ENCODE measurements around the gene GNG12. TPM values are rescaled to one million over a fixed set of nuclear protein-coding genes. Genes with fewer than 3 reads are reported as not detected.

GNG12 gene
- total RNA-seq (10 to 100 TPM; 28.1 to 46.0 TPM), polyA plus RNA-seq (ENCODE audit: insufficient read depth, low read depth, low replicate concordance) (39.3 TPM)
- long read RNA-seq, donor 1, full-length matches to known transcripts, result 39 of 39 reads
- long read RNA-seq, donor 1, partial matches to known transcripts, result 0 of 39 reads
- long read RNA-seq, donor 1, other reads (novel, unspliced or antisense), result 0 of 39 reads
- long read RNA-seq, donor 2, full-length matches to known transcripts, result 28 of 45 reads
- long read RNA-seq, donor 2, partial matches to known transcripts, result 17 of 45 reads
- long read RNA-seq, donor 2, other reads (novel, unspliced or antisense), result 0 of 45 reads

DNA sequence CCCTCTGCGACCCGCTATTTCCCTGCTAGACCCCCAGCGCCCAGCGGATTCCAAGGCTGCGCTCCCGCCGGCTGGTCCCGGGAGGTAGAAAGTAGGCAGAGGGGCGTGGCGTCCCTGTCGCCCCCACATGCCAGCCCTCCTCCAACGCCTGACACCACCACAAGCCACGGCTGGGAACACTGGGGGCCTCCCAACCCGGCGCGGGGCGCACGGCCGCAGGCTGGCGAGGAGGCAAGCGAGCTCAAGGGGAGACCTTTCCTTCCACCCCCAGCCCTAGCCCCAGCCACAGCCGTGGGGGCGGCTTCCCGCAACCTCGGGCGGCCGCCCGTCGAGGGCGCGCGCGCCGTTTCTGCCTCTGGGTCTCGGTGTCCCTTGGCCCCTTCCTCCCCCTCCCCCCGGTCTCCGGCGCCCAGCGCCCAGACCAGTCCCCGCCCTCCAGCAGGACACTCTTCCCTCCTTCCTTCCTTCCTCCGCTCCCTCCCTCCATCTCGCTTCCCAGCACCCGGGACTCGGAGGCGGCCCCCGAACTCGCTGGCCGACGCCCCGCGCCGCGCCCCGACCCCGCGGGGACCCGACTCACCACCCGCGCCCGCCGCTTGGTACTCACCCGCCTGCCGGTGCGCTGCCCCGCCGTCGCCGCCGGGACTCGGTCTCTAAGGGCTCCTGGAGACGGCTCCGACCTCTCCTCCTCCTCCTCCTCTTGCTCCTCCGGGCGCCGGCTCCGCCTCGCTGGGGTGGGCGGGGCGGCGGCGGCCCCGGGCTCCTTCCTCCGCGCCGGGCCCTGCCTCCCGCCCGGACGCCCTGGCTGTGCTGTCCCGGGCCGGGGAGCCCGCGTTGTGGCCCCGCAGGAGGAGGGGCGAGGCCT is at the start of gene GNG12:
GNG12 (minus strand) TSS at position 731 of the 865 bp plus-strand sequence. CDS start 125,781 bp downstream, outside the sequence.
- peak; percentile 82 for DNase-seq
- 1 to 2% methylated on average over 47 to 85 of the region's 94 CpGs for WGBS, 2 donors
- H3K4me3 ChIP-seq, result peak within 1 kb of the TSS; percentile 82 to 85
- intact Hi-C loops (cut with DNase I; ENCODE audit: low total_unique reads), result loop anchor here (10.0 kb wide), 1 partner anchor 58 kb away; no protein-coding TSS in a partner anchor
- H3K27ac ChIP-seq, result peak within 1 kb of the TSS; percentile 85 to 94
- H3K9me3 ChIP-seq, result no peaks in the 10 kb centered on the region
- H3K27me3 ChIP-seq, result no peaks in the 10 kb centered on the region
- H3K4me1 ChIP-seq, result peaks cover 14% of the 10 kb centered on the region
- TF ChIP-seq, protein P1, sequence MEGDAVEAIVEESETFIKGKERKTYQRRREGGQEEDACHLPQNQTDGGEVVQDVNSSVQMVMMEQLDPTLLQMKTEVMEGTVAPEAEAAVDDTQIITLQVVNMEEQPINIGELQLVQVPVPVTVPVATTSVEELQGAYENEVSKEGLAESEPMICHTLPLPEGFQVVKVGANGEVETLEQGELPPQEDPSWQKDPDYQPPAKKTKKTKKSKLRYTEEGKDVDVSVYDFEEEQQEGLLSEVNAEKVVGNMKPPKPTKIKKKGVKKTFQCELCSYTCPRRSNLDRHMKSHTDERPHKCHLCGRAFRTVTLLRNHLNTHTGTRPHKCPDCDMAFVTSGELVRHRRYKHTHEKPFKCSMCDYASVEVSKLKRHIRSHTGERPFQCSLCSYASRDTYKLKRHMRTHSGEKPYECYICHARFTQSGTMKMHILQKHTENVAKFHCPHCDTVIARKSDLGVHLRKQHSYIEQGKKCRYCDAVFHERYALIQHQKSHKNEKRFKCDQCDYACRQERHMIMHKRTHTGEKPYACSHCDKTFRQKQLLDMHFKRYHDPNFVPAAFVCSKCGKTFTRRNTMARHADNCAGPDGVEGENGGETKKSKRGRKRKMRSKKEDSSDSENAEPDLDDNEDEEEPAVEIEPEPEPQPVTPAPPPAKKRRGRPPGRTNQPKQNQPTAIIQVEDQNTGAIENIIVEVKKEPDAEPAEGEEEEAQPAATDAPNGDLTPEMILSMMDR (IDR thresholded peaks at IDR 0.05), result no peak
- TF ChIP-seq POLR2A (IDR thresholded peaks at IDR 0.05), result no peak
- H3K36me3 ChIP-seq (ENCODE audit: low read depth, missing control alignments), result no peaks in the 10 kb centered on the region

DNA sequence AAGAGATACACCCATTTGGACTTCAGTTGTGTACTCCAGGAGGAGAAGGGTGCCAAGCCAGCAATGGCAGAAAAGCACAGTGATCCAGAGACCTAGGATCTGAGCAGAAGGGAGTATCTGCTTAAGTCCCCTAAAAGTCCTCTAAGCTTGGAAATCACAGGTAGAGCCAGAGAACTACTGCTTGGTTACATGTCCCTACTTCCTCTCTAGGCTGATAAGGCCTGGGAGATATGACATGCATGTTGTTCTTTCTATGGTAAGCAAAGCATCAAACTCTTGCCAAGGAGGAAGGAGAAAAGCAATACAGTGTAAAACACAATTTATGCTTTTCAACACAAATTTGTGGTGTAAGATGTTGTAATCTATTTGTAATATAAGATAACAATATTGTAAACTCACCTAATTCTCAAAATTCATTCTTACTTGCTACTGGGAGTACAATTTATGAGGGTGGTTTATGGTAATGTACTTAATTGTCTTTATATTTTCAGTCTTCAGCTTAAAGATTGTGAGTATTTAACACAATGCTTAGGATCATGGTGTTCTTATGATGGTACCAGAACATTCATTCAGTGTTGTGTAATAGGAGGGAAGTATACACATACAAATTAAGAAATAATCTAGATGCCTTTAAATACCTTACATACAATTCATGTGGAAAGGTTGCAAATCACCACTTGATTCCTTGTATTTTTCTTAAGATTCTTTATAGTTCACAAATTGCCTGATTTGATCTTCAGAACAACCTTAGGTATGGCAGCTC is 49.1 kb upstream of the GNG12 start:
- Histone ChIP-seq H3K9me3 (no peaks in the 10 kb centered on the region), H3K4me1 (no peaks in the 10 kb centered on the region), H3K27me3 (no peaks in the 10 kb centered on the region), H3K4me3 (no peak overlapping the region), H3K27ac (no peak overlapping the region), H3K36me3 (ENCODE audit: low read depth, missing control alignments) (no peaks in the 10 kb centered on the region)
- intact Hi-C loops (cut with DNase I; ENCODE audit: low total_unique reads), result no loop called here
- no peak for DNase-seq
- no peak for TF ChIP-seq POLR2A (IDR thresholded peaks at IDR 0.05)
- TF ChIP-seq, protein P1 (IDR thresholded peaks at IDR 0.05), result no peak

DNA sequence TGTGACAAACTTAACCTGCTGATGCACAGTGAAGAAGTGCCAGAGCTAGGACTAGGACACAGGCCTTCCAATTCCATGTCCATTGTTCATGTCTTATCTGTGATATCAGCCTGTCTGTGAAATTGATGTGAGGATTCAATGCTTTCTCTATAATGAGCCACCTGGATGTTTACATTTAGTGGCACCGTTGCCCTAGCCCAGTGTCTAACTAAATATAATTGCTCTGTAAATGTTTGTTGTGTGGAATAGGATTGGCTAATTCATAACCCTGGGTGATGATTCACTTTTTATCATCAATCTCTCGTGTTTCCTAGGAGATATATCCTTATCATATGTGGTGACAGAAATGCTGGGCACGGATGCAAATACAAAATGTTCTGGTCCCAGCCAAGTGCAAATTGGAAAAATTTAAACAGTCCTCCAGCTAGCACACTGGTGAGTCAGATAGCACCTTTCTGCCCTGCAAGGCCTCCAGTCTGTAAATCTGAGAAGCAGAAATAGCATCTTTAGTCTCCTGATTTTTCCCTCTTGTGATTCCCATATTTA is 46.9 kb upstream of the GNG12 start:
- H3K27me3 ChIP-seq, result no peaks in the 10 kb centered on the region
- H3K4me3 ChIP-seq, result no peak overlapping the region
- H3K4me1 ChIP-seq, result no peaks in the 10 kb centered on the region
- no peaks in the 10 kb centered on the region for H3K9me3 ChIP-seq
- WGBS, 2 donors, result 66 to 67% methylated on average over 3 of the region's 3 CpGs
- no peaks in the 10 kb centered on the region for H3K36me3 ChIP-seq (ENCODE audit: low read depth, missing control alignments)
- no peak overlapping the region for H3K27ac ChIP-seq
- TF ChIP-seq, protein P1 (IDR thresholded peaks at IDR 0.05), result no peak
- TF ChIP-seq POLR2A (IDR thresholded peaks at IDR 0.05), result no peak
- intact Hi-C loops (cut with DNase I; ENCODE audit: low total_unique reads), result no loop called here
- no peak for DNase-seq

DNA sequence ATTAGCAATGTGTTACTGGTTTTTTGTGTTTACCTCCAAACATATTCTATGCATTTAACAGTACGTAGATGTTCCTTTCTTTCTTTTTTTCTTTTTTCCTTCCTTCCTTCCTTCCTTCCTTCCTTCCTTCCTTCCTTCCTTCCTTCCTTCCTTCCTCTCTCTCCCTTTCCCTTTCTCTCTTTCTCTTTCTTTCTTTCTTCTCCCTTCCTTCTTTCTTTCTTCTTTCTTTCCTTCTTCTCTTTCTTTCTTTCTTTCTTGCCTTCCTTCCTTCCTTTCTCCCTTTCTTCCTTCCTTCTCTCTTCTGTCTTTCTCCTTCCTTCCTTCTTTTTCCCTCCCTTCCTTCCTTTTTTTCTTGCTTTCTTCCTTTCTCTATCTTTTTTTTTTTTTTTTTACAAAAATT is 46.2 kb upstream of the GNG12 start:
- H3K4me3 ChIP-seq, result no peak overlapping the region
- H3K9me3 ChIP-seq, result no peaks in the 10 kb centered on the region
- no peak for DNase-seq
- 97 to 100% methylated on average over 1 of the region's 1 CpG for WGBS, 2 donors
- no peaks in the 10 kb centered on the region for H3K27me3 ChIP-seq
- H3K4me1 ChIP-seq, result no peaks in the 10 kb centered on the region
- no peaks in the 10 kb centered on the region for H3K36me3 ChIP-seq (ENCODE audit: low read depth, missing control alignments)
- TF ChIP-seq POLR2A (IDR thresholded peaks at IDR 0.05), result no peak
- TF ChIP-seq, protein P1 (IDR thresholded peaks at IDR 0.05), result no peak
- intact Hi-C loops (cut with DNase I; ENCODE audit: low total_unique reads), result no loop called here
- H3K27ac ChIP-seq, result no peak overlapping the region

All from testis (tissue), 5 donors.